GM18502 (cell line): ENCODE measurements around the gene CLCN7.
"Not testable (repeated sequence)": the region's sequence is repeated elsewhere in the genome, so short reads cannot be mapped to it uniquely, and the experiment has no call there.

ENCODE experiments used
- ATAC-seq: cut with Tn5 transposase; IDR thresholded peaks from one replicate; pipeline ENCODE4 v1.9.1; 2021; ENCODE audit warnings: mild to moderate bottlenecking; ENCODE audit not compliant: unreplicated experiment, poor library complexity

CLCN7 gene

DNA sequence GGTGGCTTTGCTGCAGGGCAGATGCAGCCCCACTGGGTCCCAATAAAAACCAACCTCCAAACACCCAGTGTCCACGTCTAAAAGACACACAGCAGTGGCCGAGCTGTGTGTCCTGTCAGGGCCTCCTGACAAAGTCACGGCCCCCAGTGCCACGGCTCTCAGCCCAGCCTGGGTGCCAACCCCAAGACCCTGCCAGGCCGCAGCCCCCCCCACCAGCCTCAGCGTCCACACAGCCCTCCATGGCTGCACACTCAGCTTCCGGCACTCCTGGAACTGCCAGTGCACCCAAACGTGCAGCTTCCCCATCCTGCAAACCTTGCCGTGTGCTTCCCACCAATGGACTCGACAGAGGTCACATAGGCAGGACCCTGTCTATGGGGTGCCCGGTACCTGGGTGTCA lies 26.9 kb downstream of the CLCN7 start:
- no peak for ATAC-seq

DNA sequence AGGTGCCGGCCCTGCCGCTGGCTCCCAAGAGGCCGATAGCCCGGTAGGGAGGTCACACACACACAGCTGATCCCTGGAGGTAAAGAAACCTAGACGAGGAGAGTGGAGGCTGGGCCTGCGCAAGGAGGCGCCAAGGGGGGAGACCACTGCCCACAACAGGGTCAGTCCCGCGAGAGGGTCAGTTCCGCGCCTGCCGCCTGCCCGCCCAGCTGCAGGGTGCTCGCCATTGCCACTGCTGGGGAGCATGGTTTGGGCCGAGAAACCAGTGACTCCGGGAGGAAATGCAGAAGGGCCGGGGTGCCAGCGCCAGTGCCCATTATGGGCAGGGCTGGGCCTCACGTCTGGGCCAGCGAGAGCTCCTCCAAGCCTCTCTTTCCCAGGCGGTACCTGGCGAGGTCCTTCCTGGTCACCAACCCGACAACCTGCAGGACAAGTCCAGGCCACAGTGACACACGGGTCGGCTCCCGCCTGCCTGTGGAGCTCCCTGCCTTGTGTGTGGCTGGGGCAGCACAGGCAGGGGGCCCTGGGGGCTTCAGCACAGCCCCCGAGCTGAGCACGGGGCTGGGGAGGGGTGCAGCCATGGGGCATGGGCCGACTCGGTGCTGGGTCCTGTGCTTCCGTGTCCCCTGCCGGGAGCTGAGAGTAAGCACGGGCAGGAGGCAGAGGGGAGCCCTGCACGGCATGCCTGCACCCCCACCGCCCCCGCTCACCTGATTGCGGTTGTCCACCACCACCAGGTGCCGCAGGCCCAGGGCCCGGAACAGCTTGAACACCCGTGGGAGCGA lies 28.3 kb downstream of the CLCN7 start:
- no peak for ATAC-seq

DNA sequence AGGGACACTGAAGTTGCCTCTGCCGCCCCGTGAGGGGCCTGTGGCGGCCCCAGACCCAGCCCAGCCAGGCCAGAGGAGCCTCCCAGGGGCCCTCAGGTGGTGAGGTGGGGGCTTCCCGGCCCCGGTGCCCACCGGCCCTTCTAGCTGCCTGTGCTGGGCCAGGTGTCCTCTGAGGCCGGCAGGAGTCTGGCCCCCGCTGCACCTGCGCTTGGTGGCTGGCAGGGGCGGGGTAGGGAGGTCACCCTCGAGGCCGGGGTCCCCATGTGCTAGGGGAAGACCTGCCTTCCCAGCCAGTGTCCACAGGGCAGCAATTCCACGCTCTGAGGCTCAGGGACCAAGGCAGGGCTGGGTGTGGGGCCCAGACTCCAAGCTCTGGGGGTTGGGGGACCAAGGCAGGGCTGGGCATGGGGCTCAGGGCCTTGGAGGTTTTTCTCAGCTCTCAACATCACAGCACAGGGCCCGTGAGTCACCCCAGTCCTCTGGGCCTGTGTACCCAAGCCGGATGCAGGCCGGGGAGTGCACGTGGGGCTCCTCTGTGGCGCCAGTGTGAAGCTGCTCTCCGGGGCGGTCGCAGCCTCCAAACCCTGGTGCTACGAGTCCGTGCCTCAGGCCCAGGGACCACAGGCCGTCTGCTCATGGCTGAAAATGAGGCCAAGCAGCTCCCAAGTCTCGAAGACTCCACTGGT lies 29.2 kb downstream of the CLCN7 start:
- ATAC-seq, result no peak

- ATAC-seq, result no peak
These were observed 29.9 kb downstream of the CLCN7 start for GRCh38 chr16:1444730-1445517.

GRCh38 chr16:1443980-1444729 lies 30.7 kb downstream of the CLCN7 start, which contains the start of gene CCDC154:
Gene CCDC154, minus strand, starts transcription at chr16:1444556. Its CDS starts 234 bp downstream, at chr16:1444322.
- ATAC-seq, result no peak

- no peak for ATAC-seq
These were observed 31.3 kb downstream of the CLCN7 start for GRCh38 chr16:1443403-1443973.

- ATAC-seq, result no peak
These were observed 32.1 kb downstream of the CLCN7 start for GRCh38 chr16:1442697-1443096.

- no peak for ATAC-seq
These were observed 33.4 kb downstream of the CLCN7 start for GRCh38 chr16:1441391-1441829.

DNA sequence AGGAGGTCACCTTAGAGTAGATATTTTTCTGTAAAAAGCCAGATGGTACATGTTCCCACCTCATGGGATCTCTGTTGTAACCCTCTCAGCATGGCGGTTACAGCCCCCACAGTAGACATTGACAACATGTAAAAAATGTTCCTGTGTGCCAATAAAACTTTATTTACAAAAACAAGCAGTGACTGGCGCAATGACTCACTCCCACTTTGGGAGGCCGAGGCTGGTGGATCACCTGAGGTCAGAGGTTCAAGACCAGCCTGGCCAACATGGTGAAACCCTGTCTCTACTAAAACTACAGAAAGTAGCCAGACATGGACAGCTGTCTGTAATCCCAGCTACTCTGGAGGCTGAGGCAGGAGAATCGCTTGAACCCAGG lies 35.1 kb downstream of the CLCN7 start:
- ATAC-seq, result not testable (repeated sequence)

DNA sequence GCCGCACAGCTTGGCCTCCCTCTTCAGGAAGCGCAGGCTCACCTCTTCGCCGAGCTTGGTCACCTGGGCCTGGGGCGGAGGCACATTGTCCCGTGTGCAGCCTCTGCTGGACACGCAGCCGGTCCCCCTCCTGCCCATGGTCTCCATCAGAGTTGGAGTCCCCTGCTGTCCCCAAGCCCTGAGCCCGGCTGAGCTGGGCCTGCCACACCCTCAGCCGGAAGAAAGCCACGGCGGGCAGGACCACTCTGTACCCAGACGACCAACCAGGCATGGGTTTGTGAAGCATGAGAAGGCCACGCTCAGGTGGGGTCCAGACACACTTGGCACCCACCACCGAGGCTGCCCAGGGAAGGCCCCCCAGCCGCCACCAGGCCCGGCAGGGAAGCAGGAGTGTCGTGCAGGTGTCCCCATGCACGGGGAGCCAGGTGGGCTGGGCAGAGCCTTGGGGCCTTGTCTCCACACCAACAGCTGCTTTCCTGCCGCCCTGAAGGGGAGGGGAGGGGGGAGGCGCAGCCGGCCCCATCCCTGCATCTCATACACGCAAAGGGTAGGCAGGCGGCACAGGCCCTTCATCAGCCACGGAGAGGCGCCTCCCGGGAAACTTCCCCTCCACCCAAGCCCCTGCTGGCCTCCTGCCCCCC lies 35.6 kb downstream of the CLCN7 start:
- no peak for ATAC-seq

- no peak for ATAC-seq
These were observed 36.4 kb downstream of the CLCN7 start for GRCh38 chr16:1438229-1439057.

DNA sequence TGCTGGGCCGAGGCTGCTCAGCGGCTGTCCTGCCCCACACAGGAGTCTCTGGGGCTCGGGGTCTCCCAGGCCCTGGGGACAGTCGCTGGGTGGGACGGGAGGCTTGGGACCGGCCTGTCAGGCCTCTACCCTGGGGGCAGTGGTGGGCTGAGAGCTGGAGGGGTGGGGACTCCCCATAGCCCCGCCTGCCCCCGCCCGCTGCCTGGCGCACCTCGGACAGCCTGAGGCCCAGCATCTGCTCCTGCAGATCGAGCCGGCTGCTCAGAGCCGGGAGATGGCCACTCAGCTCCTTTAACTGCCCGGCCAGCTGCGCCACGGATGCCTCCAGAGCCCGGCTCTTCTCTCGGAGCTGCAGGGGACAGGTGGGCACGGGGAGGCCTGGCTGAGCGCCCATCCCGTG lies 37.2 kb downstream of the CLCN7 start:
- ATAC-seq, result no peak

- ATAC-seq, result no peak
These were observed 38.0 kb downstream of the CLCN7 start for GRCh38 chr16:1436731-1437355.

GRCh38 chr16:1435921-1436697 lies 38.7 kb downstream of the CLCN7 start:
- no peak for ATAC-seq

DNA sequence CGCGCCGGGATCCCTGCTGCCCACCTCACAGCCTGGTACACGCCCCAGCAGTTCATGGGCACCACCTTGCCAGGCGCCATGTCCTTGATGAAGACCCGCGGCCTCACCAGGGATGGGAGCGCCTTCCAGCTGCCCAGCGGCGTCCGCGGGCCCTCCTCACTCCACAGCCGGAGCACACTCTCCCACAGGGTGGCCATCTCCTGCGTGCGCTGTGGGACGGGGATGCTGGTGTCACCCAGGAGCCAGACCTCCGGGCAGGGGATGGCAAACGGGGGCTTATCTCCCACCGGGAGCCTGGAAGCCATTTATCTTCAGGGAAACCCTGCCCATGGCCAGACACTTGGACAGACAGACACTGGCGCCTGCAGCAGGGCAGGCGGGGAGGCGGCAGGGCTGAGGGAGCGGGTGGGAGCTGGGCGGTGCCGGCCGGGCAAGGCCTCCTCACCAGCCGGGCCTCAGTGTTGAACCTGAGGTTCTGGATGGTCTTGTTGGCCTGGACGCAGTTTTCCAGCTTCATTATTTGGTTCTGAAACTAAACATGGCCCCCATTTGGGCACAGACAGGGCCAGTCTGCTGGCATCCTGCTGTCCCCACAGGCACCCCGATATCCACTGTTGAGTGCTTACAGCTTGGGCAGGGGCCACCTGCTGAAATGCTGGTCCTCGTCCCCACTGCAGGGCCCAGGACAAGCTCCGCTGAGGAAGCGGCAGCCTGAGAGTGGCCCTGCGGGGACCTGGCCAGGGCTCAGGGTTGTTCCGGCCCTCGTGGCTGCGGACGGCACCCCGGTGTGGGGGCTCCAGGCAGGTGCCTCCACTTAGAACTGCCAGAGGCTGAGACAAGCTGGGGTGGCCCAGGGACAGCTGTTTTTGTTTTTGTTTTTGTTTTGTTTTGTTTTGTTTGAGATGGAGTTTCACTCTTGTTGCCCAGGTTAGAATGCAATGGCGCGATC lies 39.9 kb downstream of the CLCN7 start:
- no peak for ATAC-seq

DNA sequence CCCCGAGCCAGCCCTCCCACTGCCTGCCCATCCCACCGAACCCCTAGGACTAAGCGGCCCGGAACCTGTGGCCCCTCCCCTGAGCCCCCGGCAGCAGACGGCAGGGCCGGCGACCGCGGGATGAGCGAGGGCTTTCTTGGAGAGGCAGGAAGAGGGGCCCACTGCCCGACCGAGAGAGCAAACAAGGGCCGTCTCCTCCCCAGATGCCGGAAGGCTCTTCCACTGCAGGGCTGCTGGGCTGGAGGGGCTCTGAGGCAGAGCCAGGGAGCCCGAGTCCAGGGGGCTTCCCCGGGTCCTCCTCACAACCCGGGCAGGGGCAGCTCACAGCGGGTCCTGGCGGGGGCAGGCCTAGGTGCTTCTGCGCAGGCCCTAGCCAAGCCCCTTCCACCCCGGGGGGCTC lies 41.1 kb downstream of the CLCN7 start:
- no peak for ATAC-seq

DNA sequence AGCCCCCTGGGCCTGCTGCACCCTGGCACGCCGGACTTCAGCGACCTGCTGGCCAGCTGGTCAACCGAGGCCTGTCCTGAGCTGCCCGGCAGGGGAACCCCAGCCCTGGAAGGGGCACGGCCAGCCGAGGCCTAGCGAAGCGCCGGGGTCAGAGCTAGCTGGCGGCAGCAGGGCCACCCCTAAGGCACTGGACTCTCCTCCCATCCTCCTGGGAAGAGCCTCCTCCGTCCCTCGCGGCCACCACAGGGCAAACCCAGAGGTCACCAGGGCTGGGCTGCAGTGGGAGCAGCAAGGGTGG lies 41.6 kb downstream of the CLCN7 start:
- no peak for ATAC-seq
